Small intestine (tissue), 7 donors: ENCODE data around the gene BZW2. TPM values are rescaled to one million over a fixed set of nuclear protein-coding genes. Genes with fewer than 3 reads are reported as not detected.

Source experiments
- DNase-seq, 2 donors: peaks; one replicate each; pipeline versions ENCODE4 v3.0.0 to v3.0.0-alpha.2; 2013
- FAIRE-seq: peaks from 2 replicates; lab custom pipeline; 2012; peaks lifted over from hg19 to GRCh38; lab: Jason Lieb, UNC
- H3K27ac ChIP-seq, 3 donors: one replicate each; pipeline ENCODE4 v1.5.1; 2013; ENCODE audit warnings: low read length in 2 of 3, mild to moderate bottlenecking in 2 of 3, control low read depth in 1 of 3, inconsistent platforms in 1 of 3, low read depth in 1 of 3, moderate library complexity in 1 of 3
- H3K27me3 ChIP-seq, 3 donors: one replicate each; pipeline ENCODE4 v1.6.1; 2013; ENCODE audit warnings: low read length in 3 of 3, inconsistent platforms in 1 of 3; ENCODE audit not compliant: control insufficient read depth in 3 of 3, insufficient read depth in 3 of 3
- H3K36me3 ChIP-seq, 3 donors: one replicate each; pipeline ENCODE4 v1.6.1; 2013; ENCODE audit warnings: low read length in 3 of 3, inconsistent platforms in 1 of 3, low read depth in 1 of 3, mild to moderate bottlenecking in 1 of 3, moderate library complexity in 1 of 3; ENCODE audit not compliant: control insufficient read depth in 3 of 3, insufficient read depth in 2 of 3
- H3K4me1 ChIP-seq, 3 donors: one replicate each; pipeline ENCODE4 v1.6.1; 2013; ENCODE audit warnings: low read length in 2 of 3, inconsistent platforms in 1 of 3, low read depth in 1 of 3, mild to moderate bottlenecking in 1 of 3, moderate library complexity in 1 of 3; ENCODE audit not compliant: control insufficient read depth in 3 of 3, insufficient read depth in 2 of 3
- H3K4me3 ChIP-seq, 3 donors: one replicate each; pipeline ENCODE4 v1.5.1; 2013; ENCODE audit warnings: low read length in 3 of 3, control low read depth in 1 of 3, inconsistent platforms in 1 of 3, low read depth in 1 of 3, mild to moderate bottlenecking in 1 of 3, moderate library complexity in 1 of 3
- H3K9me3 ChIP-seq, 2 donors: one replicate each; pipeline ENCODE4 v1.6.1; 2013; ENCODE audit warnings: low read depth in 1 of 2, low read length in 1 of 2; ENCODE audit not compliant: control insufficient read depth in 2 of 2, insufficient read depth in 1 of 2
- WGBS, 3 donors: extraction: QIAGEN DNeasy Blood & Tissue Kit; methylation state at CpG; one replicate each; pipeline ENCODE4 v1.1.7; 2013; 5-methylcytosine and 5-hydroxymethylcytosine counted together
- polyA plus RNA-seq, 4 donors: library from polyadenylated mRNA; stranded (reverse) in 3 of 4; unstranded in 1 of 4; fragments of 200-250 nt in 3 of 4; fragments of 120-200 nt in 1 of 4; gene quantifications; one replicate each; pipeline versions ENCODE4 v1.2.1 to v1.2.3, GENCODE V29; 2013
- donor health status: healthy with polysubstance abuse.
- donor health status: control.
- donor health status: control.
- donor health status: Bipolar disorder and iron deficiency.
- donor health status: healthy.

BZW2 gene
- polyA plus RNA-seq, 4 donors: 21.9 to 68.1 (median 45.6) TPM

GRCh38 chr7:16742547-16742946 lies 96.6 kb downstream of the BZW2 start:
- Histone ChIP-seq H3K36me3 (no peaks in the 10 kb centered on the region), H3K27me3 (no peaks in the 10 kb centered on the region), H3K27ac (no peak overlapping the region), H3K4me3 (no peak overlapping the region), H3K4me1 (peaks cover 0 to 23% (median 0%) of the 10 kb centered on the region in 3 donors), H3K9me3 (no peaks in the 10 kb centered on the region)
- DNase-seq (no peak), FAIRE-seq (no peak)
- WGBS, 3 donors: 72 to 97% (median 97%) methylated on average over 3 of the region's 3 CpGs

GRCh38 chr7:16743236-16743635 lies 97.3 kb downstream of the BZW2 start:
- no peak for DNase-seq
- Histone ChIP-seq H3K4me1 (peaks cover 0 to 18% (median 0%) of the 10 kb centered on the region in 3 donors), H3K27me3 (no peaks in the 10 kb centered on the region), H3K4me3 (no peak overlapping the region), H3K9me3 (no peaks in the 10 kb centered on the region), H3K27ac (no peak overlapping the region), H3K36me3 (no peaks in the 10 kb centered on the region)
- no peak for FAIRE-seq
- WGBS, 3 donors: 29 to 44% (median 35%) methylated on average over 4 of the region's 4 CpGs

- no peak overlapping the region for H3K27ac ChIP-seq
- WGBS, 3 donors: 71 to 81% (median 74%) methylated on average over 6 of the region's 6 CpGs
- no peak for FAIRE-seq
- no peaks in the 10 kb centered on the region for H3K27me3 ChIP-seq
- H3K4me3 ChIP-seq: no peak overlapping the region
- H3K36me3 ChIP-seq: no peaks in the 10 kb centered on the region
- peaks cover 0 to 11% (median 0%) of the 10 kb centered on the region in 3 donors for H3K4me1 ChIP-seq
- no peak for DNase-seq
- no peaks in the 10 kb centered on the region for H3K9me3 ChIP-seq
Measured at GRCh38 chr7:16744518-16745250, 98.7 kb downstream of the BZW2 start.

- Histone ChIP-seq H3K36me3 (no peaks in the 10 kb centered on the region), H3K27me3 (no peaks in the 10 kb centered on the region), H3K9me3 (no peaks in the 10 kb centered on the region), H3K27ac (no peak overlapping the region), H3K4me3 (no peak overlapping the region), H3K4me1 (peaks cover 0 to 3% (median 0%) of the 10 kb centered on the region in 3 donors)
- DNase-seq: no peak
- 29 to 81% (median 79%) methylated on average over 2 of the region's 2 CpGs for WGBS, 3 donors
- FAIRE-seq: no peak
Measured at GRCh38 chr7:16745645-16746044, 99.7 kb downstream of the BZW2 start.

GRCh38 chr7:16747102-16747501 lies 101.1 kb downstream of the BZW2 start:
- Histone ChIP-seq H3K27ac (no peak overlapping the region), H3K9me3 (no peaks in the 10 kb centered on the region), H3K4me1 (no peaks in the 10 kb centered on the region), H3K27me3 (no peaks in the 10 kb centered on the region), H3K4me3 (no peak overlapping the region), H3K36me3 (no peaks in the 10 kb centered on the region)
- 65 to 81% (median 77%) methylated on average over 1 of the region's 1 CpG for WGBS, 3 donors
- FAIRE-seq (no peak), DNase-seq (no peak)

GRCh38 chr7:16753102-16753931 lies 107.3 kb downstream of the BZW2 start, which contains the start of gene TSPAN13:
TSS of gene TSPAN13 (plus strand) at chr7:16753755. CDS start at chr7:16753968, 213 bp downstream.
- H3K36me3 ChIP-seq: no peaks in the 10 kb centered on the region
- WGBS, 3 donors: 3 to 4% (median 3%) methylated on average over 33 to 48 of the region's 48 CpGs
- no peaks in the 10 kb centered on the region for H3K9me3 ChIP-seq
- DNase-seq (peak; percentile 97 to 99), FAIRE-seq (no peak)
- no peaks in the 10 kb centered on the region for H3K27me3 ChIP-seq
- peak within 1 kb of the TSS; percentile 62 to 90 (median 63) for H3K4me3 ChIP-seq
- peaks cover 0 to 3% (median 0%) of the 10 kb centered on the region in 3 donors for H3K4me1 ChIP-seq
- peak within 1 kb of the TSS; percentile 24 to 95 (median 73) for H3K27ac ChIP-seq

- peak overlapping the region; percentile 24 to 95 (median 73) for H3K27ac ChIP-seq
Measured at GRCh38 chr7:16753932-16754855, 108.2 kb downstream of the BZW2 start.

More at GRCh38 chr7:16753932-16754855, 108.2 kb downstream of the BZW2 start:
- H3K4me1 ChIP-seq: peaks cover 0 to 3% (median 0%) of the 10 kb centered on the region in 3 donors
- peak overlapping the region; percentile 62 to 90 (median 63) for H3K4me3 ChIP-seq
- peak; percentile 39 to 72 for DNase-seq
- no peaks in the 10 kb centered on the region for H3K9me3 ChIP-seq
- H3K36me3 ChIP-seq: peaks cover 0 to 1% (median 0%) of the 10 kb centered on the region in 3 donors
- FAIRE-seq: no peak
- no peaks in the 10 kb centered on the region for H3K27me3 ChIP-seq
- WGBS, 3 donors: 1 to 5% (median 2%) methylated on average over 57 to 58 of the region's 58 CpGs
